Measurements from ENCODE around the gene KRT13.

KRT13 gene

DNA sequence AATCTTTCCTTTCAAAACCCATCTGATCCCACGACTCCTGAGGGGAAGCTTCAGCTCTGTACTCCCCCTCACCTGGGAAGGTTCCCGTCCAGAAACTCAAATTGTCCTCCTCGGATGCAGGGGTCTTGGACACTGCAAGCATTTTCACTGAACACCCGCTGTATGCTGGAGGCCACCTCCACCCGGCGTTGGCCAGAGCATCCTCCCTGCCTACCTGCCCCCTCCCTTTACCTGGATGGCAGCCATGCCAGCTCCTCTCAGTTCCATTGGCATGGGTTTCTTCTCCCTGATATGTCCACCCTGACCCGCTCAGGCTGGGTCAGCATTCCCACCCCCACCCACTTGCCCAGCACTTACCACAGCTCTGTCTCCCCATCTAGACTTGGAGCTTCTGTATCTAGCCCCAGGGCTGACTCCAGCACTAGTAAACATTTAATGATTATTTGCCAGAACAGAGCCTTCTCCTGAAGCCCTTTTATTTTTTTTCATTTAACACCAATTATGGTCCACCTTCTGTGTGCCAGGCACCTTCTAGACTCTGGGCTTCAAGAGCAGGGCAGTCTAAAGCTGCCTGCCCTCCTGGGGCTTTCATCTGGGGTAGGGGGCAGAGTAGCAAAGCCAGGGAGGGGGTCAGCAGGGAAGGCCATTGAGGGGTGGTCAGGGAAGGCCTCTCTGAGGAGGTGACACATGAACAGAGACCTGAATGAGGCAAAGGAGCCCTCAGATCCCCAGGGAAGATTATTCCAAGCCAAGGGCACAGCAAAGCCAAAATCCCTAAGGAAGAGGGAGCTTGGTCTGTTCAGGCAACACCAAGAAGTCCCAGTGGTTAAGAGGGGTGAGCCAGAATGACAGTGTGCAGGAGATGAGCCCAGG, 31.6 kb upstream of the KRT13 start:
- DNase-seq, result peak; percentile 66

DNA sequence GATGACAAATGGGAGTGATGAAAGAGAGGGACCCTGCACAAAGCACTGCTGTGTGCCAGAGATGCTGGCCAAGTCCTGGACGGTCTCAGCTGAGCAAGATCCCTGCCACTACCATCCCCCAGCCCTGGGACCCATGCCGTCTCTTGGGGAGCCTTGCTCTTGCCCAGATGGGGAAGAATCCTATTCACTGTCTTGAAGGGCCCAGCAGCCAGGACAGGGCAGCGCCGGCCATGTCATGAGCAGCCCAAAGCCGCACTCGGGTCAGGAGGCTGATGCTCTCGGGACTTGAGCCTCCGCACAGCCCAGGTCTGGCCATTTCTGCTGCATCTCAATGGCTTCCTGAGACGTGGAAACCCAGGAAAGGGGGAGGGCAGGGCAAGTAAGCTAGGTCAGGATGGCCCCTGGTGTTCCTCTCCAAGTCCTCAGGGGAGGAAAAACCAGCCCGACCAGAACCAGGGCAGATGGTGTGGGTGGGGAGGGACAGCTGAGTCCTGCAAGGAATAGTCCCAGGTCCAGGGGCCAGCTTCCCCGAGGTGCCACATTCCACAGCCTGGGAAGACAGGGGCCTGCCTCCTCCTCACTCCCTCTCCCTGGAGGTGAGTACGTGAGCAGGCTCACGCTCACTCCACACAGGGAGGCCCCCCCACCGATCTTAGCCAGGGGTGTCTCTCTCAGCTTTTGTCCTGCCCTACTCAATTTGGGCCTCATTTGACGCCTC, 30.5 kb upstream of the KRT13 start:
- DNase-seq, result peak; percentile 99

DNA sequence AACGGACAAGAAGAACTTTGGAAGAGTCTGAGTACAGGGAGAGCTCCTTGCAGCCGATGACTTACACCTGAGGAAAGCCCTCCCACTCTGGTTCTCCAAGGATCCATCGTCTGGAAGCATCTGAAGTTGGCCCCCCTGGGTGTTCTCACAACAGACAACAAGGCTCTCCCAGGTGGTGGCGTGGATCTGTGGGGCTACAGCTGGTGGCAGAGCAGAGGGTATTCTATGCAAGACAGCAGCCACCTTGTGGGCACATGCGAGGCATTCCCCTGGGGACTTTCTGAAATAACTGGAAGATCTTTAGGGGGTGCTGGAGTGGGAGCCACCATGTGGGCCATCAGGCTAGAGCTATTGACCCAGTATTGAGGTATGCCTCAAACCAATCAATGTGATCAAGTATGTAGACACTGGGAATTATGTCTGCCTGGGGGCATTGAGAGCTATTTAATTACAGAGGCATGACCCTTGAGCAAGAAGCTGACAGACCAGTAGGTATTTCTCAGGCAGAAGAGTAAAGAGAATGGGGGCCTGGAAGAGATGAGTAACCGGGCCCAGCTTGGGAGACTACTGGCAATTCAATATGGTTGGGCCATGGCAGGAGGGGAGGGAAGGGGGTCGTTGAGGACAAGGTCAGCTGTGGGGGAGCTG, 29.6 kb upstream of the KRT13 start:
- no peak for DNase-seq

DNA sequence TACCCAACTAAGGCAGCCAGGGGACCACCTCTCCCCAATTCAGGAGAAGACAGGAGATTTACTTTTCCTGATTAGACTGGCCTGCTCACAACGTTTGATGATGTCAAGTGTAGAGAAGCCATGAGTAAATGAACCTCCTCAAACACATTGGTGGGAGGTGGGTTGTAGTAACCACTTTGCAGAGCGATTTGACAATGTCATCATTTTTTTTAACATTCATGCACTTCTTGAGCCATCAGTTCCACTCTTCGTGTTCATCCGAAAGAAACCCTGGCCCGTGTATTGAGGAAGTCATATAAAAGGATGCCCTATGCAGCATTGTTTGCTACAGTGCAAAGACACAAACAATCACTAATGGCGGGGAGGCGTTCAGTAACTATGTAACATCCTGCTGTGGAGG, 28.2 kb upstream of the KRT13 start:
- DNase-seq, result no peak

DNA sequence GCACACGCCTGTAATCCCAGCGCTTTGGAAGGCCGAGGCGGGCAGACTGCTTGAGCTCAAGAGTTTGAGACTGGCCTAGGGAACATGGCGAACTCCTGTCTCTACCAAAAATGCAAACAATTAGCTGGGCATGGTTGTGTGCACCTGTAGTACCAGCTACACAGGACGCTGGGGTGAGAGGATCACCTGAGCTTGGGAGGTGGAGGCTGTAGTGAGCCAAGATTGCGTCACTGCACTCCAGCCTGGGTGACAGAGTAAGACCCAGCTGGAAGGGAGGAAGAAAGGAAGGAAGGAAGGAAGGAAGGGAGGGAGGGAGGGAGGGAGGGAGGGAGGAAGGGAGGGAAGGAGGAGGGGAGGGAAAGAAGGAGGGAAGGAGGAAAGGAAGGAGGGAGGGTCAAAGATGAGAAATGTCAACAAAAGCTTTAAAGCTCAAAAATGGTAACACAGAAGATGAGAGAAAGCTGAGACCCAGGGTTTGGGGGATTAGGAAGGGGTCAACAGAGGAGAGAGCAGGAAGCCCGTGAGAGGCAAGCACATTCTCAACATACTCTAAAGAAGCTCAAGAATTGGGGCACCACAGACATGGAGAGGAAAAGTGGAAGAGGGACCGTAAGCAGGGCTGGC, 27.6 kb upstream of the KRT13 start:
- no peak for DNase-seq

DNA sequence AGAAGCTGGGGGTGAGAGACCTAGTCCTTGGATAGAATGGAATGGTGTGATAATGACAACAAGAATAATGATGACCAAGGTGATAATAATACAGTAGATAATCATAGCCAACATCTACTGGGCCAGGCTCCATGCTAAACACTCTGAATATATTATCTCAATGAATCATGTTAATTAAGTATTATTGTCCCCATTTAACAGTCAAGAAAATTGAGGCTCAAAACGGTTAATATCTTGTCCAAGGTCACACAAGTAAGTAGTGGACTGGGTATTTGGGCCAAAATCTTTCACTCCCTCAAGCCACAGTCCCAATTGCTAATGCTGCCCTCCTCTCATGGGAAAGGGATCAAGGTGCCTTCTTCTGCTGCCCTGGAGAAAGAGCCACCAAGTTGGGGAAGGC, 26.6 kb upstream of the KRT13 start:
- DNase-seq, result no peak

DNA sequence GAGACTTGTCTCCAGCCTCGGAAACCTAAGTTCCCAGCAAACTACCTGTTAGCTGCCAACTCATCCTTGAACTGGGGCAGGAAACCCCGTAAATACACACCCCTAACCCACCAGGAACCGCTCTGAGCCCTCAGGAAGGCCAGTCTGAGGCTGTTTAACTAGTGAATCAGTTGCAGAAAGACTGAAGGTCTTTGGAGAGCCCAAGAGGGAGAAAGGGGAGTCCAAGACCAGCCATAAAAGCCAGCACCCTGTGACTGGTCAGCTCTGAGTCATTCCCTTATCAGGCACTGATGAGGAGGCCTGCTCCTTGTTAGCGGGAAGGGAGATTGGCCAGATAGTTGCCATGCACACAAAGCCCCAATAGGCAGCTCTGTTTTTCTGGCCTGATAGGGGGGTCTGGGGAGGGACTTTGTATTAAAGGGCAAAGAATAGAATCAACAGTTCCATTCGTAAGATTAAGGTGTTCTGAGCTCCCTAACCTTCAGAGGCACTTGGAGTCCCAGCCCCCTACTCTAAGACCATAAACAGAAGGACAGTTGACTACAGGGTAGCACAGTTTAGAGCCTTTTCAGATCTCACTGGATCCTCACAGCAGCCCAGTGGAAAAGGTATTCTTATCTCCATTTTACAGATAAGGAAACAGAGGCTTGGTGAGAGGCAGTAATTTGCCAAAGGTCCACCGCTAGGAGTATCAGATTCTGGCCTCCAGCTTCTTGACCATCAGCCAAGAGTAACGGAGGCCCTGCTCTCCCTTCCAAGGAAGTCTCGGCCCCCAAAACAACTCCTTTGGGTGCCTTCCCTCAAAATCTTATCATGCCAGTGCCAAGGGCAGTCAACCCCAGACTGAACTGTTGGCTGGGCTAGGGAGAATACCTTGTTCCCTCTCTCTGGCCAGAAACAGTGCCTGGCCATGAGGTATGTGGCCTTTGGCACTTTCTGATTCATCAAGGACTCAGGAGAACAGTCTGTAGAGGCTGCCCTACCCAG, 24.9 kb upstream of the KRT13 start:
- DNase-seq, result peak; percentile 99

DNA sequence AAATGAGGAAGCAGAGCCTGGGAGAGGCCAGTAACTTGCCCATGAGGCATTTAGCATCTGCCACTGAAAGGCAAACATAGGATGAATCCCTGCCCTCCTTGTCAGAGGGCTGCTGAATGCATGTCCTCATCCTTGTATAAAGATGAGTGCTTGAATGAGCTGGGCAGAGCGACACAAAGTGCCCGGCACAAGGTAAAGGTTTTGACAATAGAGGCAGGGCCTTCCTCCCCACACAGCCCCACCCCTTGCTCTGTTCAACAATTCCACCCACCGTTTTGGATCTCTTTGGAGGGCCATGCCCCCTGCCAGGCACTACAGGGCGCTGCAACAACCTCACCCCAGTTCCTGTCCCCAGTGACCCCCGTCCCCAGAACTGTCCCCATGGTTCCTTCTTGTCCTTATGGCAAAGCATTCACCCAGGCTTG, 24.1 kb upstream of the KRT13 start:
- no peak for DNase-seq

DNA sequence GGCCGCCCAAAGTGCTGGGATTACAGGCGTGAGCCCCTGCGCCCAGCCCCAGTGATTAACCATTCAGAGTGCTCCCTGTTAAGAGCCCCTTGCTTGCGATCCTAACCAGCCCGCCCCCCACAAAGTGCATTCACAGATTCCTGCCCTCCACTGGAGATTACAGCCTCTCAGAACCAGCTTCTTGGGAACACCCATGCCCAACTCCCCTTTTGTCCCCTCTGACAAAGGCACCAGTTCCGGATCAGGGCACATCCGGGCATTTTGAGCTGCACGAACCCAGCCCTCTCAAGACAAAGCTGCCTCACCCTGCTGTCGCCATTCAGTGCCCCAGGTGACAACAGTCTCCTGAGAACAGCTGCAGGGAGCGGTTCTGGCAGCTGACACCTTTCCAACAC, 23.5 kb upstream of the KRT13 start:
- no peak for DNase-seq

DNA sequence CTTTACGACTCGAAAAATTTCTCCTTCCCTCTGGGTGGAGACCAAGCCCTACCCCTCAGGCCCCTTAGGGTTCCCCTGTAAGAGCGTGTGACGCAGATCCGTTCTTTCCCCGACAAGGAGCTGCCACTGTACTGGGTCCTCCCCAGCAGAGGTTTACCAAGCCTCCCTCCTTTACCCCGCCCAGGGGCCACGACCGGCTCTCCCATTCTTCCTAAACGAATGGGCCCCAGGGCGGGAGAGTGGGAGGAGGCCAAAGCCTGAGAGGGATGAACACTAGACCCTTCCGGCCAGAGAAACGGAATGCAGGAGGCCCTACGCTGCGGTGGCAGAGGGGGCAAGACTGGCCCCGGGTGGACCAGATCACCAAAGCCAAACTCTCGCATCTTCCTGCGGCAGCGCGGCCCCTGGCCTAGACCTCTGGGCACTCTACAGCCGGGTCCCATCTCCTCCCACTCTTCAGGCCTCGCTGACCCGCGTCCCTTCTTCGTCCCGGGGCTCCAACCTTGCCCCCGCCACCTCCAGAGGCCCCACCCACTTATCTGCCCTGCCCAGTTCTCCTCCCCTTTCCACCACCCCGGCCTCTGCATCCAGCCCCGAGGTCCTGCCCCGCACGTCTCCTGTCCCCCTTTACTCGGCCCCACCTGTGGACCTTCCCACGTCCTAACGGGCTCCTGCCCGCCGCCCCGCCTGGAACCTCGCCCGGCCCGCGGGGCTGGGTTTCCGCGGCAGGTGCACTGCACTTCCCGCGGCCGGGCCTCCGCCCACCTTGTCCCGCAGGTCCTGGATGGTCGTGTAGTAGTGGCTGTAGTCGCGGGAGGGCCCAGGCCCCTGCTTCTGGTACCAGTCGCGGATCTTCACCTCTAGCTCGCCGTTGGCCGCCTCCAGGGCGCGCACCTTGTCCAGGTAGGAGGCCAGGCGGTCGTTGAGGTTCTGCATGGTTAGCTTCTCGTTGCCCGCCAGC, 21.9 kb upstream of the KRT13 start:
- DNase-seq, result no peak

DNA sequence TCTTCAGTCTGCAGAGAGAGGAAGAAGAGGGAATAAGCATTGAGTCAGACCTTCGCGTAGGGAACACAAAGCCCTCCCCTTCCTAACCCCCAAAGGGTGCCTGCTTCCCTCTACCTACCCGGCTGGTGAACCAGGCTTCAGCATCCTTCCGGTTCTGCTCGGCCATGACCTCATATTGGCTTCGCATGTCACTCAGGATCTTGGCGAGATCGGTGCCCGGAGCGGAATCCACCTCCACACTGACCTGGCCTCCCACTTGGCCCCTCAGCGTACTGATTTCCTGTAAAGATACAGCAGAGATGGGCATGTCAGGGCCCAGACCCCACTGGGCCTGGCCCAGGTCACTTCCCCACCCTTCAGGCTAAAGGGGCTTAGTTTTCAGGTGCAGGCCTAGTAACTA, 18.8 kb upstream of the KRT13 start:
- no peak for DNase-seq

DNA sequence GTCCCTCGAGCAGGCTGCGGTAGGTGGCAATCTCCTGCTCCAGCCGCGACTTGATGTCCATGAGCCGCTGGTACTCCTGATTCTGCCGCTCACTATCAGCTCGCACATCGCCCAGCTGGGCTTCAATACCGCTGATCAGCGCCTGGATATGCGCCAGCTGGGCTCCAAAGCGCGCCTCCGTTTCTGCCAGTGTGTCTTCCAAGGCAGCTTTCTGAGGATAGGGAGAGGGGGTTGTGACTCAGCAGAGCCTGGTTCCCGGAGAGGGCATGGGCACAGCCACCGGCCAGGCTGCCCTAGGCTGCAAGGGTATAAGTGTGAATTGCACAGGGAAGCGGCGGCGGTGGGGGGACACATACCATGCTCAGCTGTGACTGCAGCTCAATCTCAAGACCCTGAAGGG, 18.4 kb upstream of the KRT13 start:
- no peak for DNase-seq

DNA sequence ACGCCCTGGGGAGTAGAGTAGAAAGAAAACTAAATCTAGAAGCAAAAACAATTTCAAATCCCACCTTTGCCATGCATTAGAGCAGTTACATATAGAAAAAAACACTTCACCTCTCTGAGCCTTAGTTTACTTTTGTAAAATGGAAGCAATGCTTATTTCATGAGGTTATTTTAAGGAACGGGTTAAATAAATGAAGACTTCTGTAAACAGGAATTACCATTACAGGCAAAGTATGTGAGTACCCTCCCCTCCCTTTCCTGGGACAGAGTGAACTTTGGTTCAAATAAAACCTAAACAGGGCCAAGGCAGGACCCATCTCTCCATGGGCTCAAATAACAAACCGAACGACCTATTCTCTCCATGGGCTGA, 17.8 kb upstream of the KRT13 start:
- no peak for DNase-seq

DNA sequence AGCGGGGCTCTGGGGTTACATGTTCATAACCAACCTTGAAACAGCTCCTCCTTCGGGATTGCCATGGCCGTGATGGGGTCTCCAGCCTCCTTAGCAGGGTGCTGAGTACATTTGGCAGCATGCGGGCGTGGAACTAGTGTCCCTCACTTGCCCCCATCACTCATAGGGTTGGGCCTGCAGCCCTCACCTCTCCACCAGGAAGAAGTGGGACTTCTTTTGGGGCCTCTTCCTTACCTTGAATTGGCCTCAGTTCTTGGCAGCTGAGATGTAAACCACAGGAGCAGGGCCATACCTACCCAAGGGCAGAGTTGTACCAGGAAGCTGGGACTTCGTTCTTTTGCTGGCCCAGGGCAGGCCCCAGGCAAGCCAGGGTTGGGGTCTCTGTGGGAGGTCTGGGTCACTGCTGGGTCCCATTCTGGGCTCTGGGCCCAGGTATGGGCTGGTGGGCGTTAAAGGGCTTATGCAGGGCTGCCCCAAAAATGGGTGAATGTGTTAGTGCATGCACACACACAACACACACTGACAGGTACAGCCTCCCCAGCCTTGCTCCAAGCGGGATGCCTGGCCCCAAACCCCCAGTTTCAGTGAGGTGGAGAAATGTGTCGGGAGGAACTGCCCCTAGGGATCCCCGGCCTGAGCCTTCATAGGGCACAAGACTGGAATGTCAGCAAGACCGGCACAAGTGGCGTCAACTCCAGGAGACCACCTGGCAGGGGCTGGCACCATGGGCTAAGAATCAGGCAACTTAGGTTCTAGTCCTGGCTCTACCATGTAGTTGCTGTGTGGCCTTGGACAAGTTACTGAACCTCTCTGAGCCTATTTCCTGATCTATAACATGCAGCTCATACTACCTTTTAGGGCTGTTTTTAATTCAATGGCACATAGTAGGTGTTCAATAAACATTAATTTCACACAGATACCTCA, 17.2 kb upstream of the KRT13 start:
- DNase-seq, result no peak

DNA sequence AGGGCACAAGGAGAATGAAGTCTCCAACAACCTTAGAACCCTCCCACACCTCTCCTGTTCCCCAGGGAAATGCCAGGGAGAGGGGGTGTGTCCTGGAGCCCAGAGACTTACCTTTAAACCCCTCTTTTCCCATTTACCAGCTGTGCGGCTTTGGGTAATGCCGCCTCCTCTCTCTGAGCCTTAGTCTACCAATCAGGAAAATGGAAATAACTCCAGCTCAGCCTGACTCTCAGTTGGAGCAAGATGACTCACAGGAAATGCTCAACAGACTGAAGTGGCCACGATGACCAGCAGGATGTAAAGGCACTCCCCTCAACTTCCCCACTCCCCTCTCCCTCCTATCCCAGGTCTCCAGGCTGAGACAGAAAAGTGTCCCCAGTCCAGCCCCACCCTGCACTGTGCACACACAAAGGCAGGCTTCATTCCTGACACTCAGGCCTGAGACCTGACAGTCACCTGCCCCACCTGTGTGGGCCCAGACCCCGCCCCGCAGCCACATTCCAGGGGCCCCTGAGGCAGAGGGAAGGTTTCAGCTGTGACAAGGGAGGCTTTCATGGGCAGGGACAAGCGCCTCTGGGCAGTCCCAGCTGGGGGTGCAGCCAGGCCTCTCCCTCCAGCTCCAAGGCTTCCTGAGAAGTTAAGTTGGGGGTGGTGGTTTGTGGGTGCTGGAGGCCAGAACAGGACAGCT, 16.3 kb upstream of the KRT13 start:
- peak; percentile 100 for DNase-seq

DNA sequence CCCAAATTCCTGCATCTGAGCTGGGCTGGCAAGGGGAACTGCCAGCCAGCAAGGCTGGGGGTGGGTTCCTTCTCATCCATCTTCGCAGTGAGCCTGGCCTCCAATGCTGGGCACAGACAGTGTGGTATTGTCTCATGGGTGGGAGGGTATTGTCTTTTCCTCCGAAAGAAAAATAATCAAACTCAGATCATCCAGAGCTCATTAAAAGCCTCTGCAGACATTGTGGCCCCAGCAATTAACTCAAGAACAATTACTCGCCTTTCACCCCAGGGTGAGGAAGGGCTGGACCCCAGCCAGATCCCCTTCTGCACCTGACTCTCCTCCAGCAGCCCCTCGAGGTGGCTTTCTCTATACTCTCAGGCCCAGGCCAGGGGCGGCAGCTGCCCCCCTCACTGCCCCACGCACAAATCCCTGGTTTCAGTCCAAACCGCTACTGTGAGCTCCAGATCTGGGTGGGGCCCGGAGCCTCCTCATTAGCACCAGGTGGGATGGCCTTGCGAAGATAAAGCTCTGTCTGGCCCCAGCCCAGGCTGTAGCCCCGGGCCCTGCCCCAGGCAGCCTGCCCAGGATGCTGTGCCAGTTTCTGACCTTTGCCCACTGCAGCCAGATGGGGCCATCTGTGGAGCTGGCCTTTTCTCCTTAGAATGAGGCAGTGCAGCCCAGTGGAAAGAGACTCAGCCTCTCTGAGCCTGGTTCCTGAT, 15.6 kb upstream of the KRT13 start:
- peak; percentile 77 for DNase-seq

DNA sequence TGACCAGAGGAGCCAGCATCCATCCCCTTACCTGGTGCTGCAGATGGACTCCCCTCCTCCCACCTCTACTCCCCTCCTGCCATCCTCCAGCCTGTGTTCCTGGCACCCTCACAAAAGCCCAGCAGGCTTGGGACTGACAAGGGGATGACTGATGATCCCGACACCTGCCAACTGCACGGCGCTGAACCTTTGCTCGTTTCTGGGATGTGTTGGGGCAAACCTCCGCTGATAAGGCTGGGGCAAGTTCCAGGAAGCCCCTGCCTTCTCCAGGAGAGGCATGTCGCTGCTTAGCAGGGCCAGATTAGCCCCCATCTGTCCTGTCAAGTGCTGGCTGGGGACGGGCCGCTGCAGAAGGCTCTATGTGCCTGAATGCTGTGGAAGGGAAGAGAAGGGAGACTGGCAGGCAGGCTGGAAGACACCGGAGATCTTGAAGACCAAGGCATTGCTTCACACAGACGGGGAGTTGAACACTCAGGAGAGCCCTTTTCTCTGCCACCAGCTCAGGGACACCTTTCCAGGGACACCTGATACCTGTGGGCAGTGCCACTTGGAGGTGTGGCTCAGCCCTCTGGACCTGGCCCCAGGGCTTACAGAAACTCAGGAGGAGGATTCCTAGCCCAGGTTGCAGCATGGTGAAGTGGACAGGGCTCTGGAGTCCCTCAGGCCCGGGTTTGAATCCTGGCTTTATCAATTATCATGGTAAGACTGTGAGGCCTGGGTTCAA, 14.3 kb upstream of the KRT13 start:
- no peak for DNase-seq
